ENCODE data around the gene UFC1.
A peak's percentile ranks its signal among the peaks of the same experiment; 100 is the strongest.

UFC1 gene

GRCh38 chr1:161196111-161196510 is 42.3 kb downstream of the UFC1 start:
- DNase-seq: no peak

GRCh38 chr1:161196521-161197451 is 43.0 kb downstream of the UFC1 start:
- DNase-seq: no peak

- no peak for DNase-seq
Measured at GRCh38 chr1:161197560-161198193, 43.9 kb downstream of the UFC1 start.

- peak; percentile 70 for DNase-seq
Measured at GRCh38 chr1:161198194-161198896, 44.6 kb downstream of the UFC1 start.

GRCh38 chr1:161198897-161199431 is 45.2 kb downstream of the UFC1 start, which contains the start of gene ADAMTS4:
TSS of gene ADAMTS4 (minus strand) at chr1:161199054. CDS start at chr1:161198627, 427 bp downstream.
- no peak for DNase-seq

- no peak for DNase-seq
Measured at GRCh38 chr1:161199506-161200139, 45.8 kb downstream of the UFC1 start.

- DNase-seq: no peak
Measured at GRCh38 chr1:161200421-161200991, 46.7 kb downstream of the UFC1 start.

GRCh38 chr1:161200992-161201835 is 47.4 kb downstream of the UFC1 start:
- no peak for DNase-seq

- DNase-seq: peak; percentile 98
Measured at GRCh38 chr1:161201836-161202712, 48.3 kb downstream of the UFC1 start, which contains the start of gene NDUFS2. TSS of gene NDUFS2 (plus strand) at chr1:161202367. CDS start at chr1:161202386, 19 bp downstream.

GRCh38 chr1:161206411-161207140 is 52.8 kb downstream of the UFC1 start:
- DNase-seq: no peak

GRCh38 chr1:161207173-161207572 is 53.4 kb downstream of the UFC1 start:
- no peak for DNase-seq
